GM18526 (cell line): ENCODE measurements around the gene NAXE.

Experiments used
- POLR2A ChIP-seq: IDR thresholded peaks from 3 replicates; pipeline ENCODE4 v1.6.1; 2011; ENCODE audit not compliant: insufficient read length; ENCODE audit errors: extremely low read depth

NAXE gene

GRCh38 chr1:156559086-156559796 is 32.3 kb upstream of the NAXE start:
- TF ChIP-seq POLR2A, result no peak

GRCh38 chr1:156559797-156560385 is 31.7 kb upstream of the NAXE start:
- no peak for TF ChIP-seq POLR2A

GRCh38 chr1:156560585-156561163 is 30.9 kb upstream of the NAXE start:
- TF ChIP-seq POLR2A, result no peak

GRCh38 chr1:156565519-156565918 is 26.1 kb upstream of the NAXE start:
- no peak for TF ChIP-seq POLR2A

- no peak for TF ChIP-seq POLR2A
These were observed 25.1 kb upstream of the NAXE start for GRCh38 chr1:156566436-156566835.

GRCh38 chr1:156571261-156571852 is 20.2 kb upstream of the NAXE start:
- TF ChIP-seq POLR2A, result no peak

- TF ChIP-seq POLR2A, result no peak
These were observed 19.5 kb upstream of the NAXE start, which contains the start of gene IQGAP3 for GRCh38 chr1:156571919-156572662. Gene IQGAP3 (minus strand): TSS chr1:156572565. CDS start chr1:156572529, 36 bp downstream.

- TF ChIP-seq POLR2A, result no peak
These were observed 18.9 kb upstream of the NAXE start for GRCh38 chr1:156572663-156573018.

- no peak for TF ChIP-seq POLR2A
These were observed 17.4 kb upstream of the NAXE start for GRCh38 chr1:156574039-156574633.

GRCh38 chr1:156577550-156577949 is 14.0 kb upstream of the NAXE start:
- TF ChIP-seq POLR2A, result no peak

GRCh38 chr1:156578055-156578454 is 13.5 kb upstream of the NAXE start:
- TF ChIP-seq POLR2A, result no peak

- TF ChIP-seq POLR2A, result no peak
These were observed 12.1 kb upstream of the NAXE start, which contains the start of gene TTC24 for GRCh38 chr1:156579472-156579871. Gene TTC24 (plus strand): TSS chr1:156579723. CDS start chr1:156581365, 1,642 bp downstream.

- TF ChIP-seq POLR2A, result no peak
These were observed 9.8 kb upstream of the NAXE start for GRCh38 chr1:156581661-156582387.

GRCh38 chr1:156582388-156583017 is 9.1 kb upstream of the NAXE start:
- TF ChIP-seq POLR2A, result no peak
